T-cell (primary cell): Measurements from ENCODE around the gene RXRA. TPM values are rescaled to one million over a fixed set of nuclear protein-coding genes. Genes with fewer than 3 reads are reported as not detected.

Source experiments
- ATAC-seq, 4 experiments: fragments of 200-7000 bp in 3 of 4; fragments of 150-1000 bp in 1 of 4; cut with Tn5 transposase; replicated peaks in 1 of 4; 1 replicate in 3 of 4; 2 replicates in 1 of 4; pipeline ENCODE4 v1.10.0; 2021; ENCODE audit warnings: moderate library complexity in 3 of 4, mild to moderate bottlenecking in 2 of 4, moderate number of reproducible peaks in 1 of 4
- CTCF ChIA-PET, 2 donors: fragments of 300-600 bp; sonication (Branson Sonifier 250); formaldehyde crosslinking; loops; one replicate each; lab custom pipeline; 2022; ENCODE audit warnings: antibody characterized with exemption in 2 of 2; lab: Charles Lee
- POLR2A ChIA-PET, 2 donors: fragments of 300-600 bp; sonication (Branson Sonifier 250); formaldehyde crosslinking; loops; one replicate each; lab custom pipeline; 2022; ENCODE audit warnings: antibody characterized with exemption in 2 of 2; lab: Charles Lee
- DNase-seq, 35 experiments: peaks; one replicate each; pipeline versions ENCODE4 v3.0.0 to v3.0.0-alpha.2; 2013 to 2023
- H3K27ac ChIP-seq: one replicate; pipeline ENCODE4 v1.5.1; 2013; ENCODE audit warnings: low read length
- H3K27me3 ChIP-seq, 2 experiments: replicated peaks in 1 of 2; 1 replicate in 1 of 2; 2 replicates in 1 of 2; pipeline versions ENCODE4 v1.6.1 to v1.7.0; 2013; ENCODE audit warnings: low read length in 1 of 2, mixed read lengths in 1 of 2; ENCODE audit not compliant: control insufficient read depth in 2 of 2, insufficient read depth in 2 of 2; ENCODE audit errors: extremely low read depth in 1 of 2
- H3K36me3 ChIP-seq, 2 donors: 1 replicate in 1 of 2; 2 replicates in 1 of 2; pipeline versions ENCODE4 v1.6.1 to v1.7.0; 2013; ENCODE audit warnings: low read length in 1 of 2; ENCODE audit not compliant: control insufficient read depth in 2 of 2, insufficient read depth in 1 of 2; ENCODE audit errors: extremely low read depth in 1 of 2
- H3K4me1 ChIP-seq, 2 experiments: 1 replicate in 1 of 2; 2 replicates in 1 of 2; pipeline versions ENCODE4 v1.6.1 to v1.7.0; 2013; ENCODE audit warnings: low read length in 2 of 2, mixed read lengths in 1 of 2; ENCODE audit not compliant: insufficient read depth in 2 of 2, control insufficient read depth in 1 of 2; ENCODE audit errors: extremely low read depth in 1 of 2
- H3K4me3 ChIP-seq, 2 donors: 1 replicate in 1 of 2; 2 replicates in 1 of 2; pipeline versions ENCODE4 v1.5.1 to v1.7.0; 2013; ENCODE audit warnings: mild to moderate bottlenecking in 2 of 2, low read length in 1 of 2, moderate library complexity in 1 of 2; ENCODE audit not compliant: control insufficient read depth in 1 of 2; ENCODE audit errors: extremely low read depth in 1 of 2
- H3K9me3 ChIP-seq: 2 replicates; pipeline ENCODE4 v1.7.0; 2013
- H3K27ac Mint-ChIP-seq, 2 donors: one replicate each; pipeline ENCODE4 v1.8.0; 2020 to 2021; ENCODE audit warnings: mild to moderate bottlenecking in 2 of 2, mixed read lengths in 2 of 2
- H3K27me3 Mint-ChIP-seq, 2 donors: one replicate each; pipeline ENCODE4 v1.8.0; 2021 to 2022; ENCODE audit warnings: mixed read lengths in 2 of 2
- H3K36me3 Mint-ChIP-seq: one replicate; pipeline ENCODE4 v1.8.0; 2021; ENCODE audit warnings: mixed read lengths
- H3K4me1 Mint-ChIP-seq, 3 donors: one replicate each; pipeline ENCODE4 v1.8.0; 2020 to 2022; ENCODE audit warnings: mixed read lengths in 3 of 3, mild to moderate bottlenecking in 1 of 3
- H3K4me3 Mint-ChIP-seq, 3 donors: one replicate each; pipeline ENCODE4 v1.8.0; 2020 to 2022; ENCODE audit warnings: mild to moderate bottlenecking in 3 of 3, mixed read lengths in 3 of 3, moderate library complexity in 3 of 3
- H3K9me3 Mint-ChIP-seq, 3 donors: one replicate each; pipeline ENCODE4 v1.8.0; 2020 to 2022; ENCODE audit warnings: mixed read lengths in 3 of 3
- WGBS: methylation state at CpG from one replicate; pipeline ENCODE4 v1.1.5; 2013; ENCODE audit warnings: missing lambda C conversion rate; ENCODE audit not compliant: insufficient coverage; 5-methylcytosine and 5-hydroxymethylcytosine counted together
- total RNA-seq, 35 experiments: library from RNA in 6 of 35; stranded (reverse) in 6 of 35; fragments of 120-200 nt in 1 of 35; gene quantifications; one replicate each; pipeline versions ENCODE4 v1.2.1 to v1.2.4 and lab custom pipeline; 2013 to 2026

RXRA gene
- total RNA-seq, 5 donors from 2014 or later (not counting 1 experiment from before 2014, with no cell fraction given) = 5.6 to 17.7 (median 14.5) TPM

DNA sequence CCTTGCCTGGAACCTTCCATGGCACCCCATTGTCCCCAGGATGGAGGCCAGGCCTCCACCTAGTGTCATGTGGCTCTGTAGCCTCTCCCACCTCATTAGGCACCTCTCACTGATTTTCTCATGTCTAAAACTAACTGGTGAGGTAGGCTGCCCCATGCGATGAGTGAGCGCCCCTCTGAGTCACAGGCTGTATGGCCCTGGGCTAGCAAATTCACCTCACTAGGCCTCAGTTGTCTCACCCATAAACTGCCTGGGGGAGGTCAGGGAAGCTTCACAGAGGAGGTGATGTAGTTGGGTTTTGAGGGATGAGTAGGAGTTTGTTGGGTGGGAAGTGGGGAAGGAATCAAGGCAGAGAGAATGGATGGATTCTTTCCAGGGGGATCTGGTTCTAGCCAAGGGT, 8.8 kb downstream of the RXRA start:
- H3K36me3 ChIP-seq = no peaks in the 10 kb centered on the region
- no peak overlapping the region for H3K27ac ChIP-seq
- H3K36me3 Mint-ChIP-seq = no peaks in the 10 kb centered on the region
- POLR2A ChIA-PET = no interaction called here
- H3K4me1 ChIP-seq = no peaks in the 10 kb centered on the region
- no peak overlapping the region for H3K27ac Mint-ChIP-seq
- no CpG with 5 or more reads among the region's 2 CpGs for WGBS
- peaks cover 0 to 2% of the 10 kb centered on the region in 2 experiments for H3K27me3 ChIP-seq
- H3K4me1 Mint-ChIP-seq = peaks cover 2 to 12% (median 7%) of the 10 kb centered on the region in 3 donors
- H3K9me3 Mint-ChIP-seq = no peaks in the 10 kb centered on the region
- CTCF ChIA-PET = no interaction called here
- ATAC-seq = no peak
- H3K27me3 Mint-ChIP-seq = no peaks in the 10 kb centered on the region
- DNase-seq = no peak
- H3K4me3 Mint-ChIP-seq = no peak overlapping the region
- H3K9me3 ChIP-seq = no peaks in the 10 kb centered on the region
- H3K4me3 ChIP-seq = no peak overlapping the region

DNA sequence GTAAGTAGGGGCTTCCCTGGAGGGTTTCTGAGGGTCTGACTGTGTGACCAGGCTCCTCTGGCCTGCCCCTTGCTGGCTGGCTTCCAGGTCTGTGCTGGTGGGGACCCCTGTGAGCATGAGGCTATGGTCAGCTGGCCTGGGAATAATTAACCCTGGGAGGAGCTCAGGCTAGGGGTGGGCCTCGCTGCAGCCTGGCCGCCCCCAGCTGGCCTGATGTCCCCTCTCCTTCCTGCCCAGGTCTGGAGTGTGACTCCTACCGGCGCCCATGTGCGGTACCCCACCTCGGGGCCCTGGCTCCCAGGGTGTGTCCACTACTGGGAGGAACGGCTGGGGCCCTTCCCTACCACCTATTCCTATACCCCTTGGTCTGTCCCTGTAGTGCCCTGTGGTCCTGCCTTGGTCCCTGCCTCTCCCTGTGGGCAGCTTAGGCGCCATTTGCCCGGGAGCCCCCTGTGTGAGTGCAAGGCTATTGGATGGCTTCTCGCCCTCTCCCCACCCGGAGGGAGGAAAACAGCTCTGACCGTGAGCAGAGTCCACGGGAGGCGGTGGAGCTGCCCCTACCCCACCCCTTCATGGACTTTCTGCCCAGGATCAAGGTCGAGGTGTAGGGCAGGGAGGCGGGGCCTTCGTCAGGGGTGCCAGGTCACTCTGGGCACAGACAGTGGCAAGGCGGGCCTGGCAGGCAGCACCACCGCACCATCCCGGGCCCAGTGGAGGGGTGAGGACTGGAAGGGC, 9.4 kb downstream of the RXRA start:
- Histone ChIP-seq H3K4me3 (no peak overlapping the region), H3K9me3 (no peaks in the 10 kb centered on the region), H3K27me3 (peaks cover 0 to 2% of the 10 kb centered on the region in 2 experiments), H3K4me1 (no peaks in the 10 kb centered on the region), H3K27ac (no peak overlapping the region), H3K36me3 (no peaks in the 10 kb centered on the region)
- 83% methylated on average over 11 of the region's 20 CpGs for WGBS
- POLR2A ChIA-PET = no interaction called here
- DNase-seq (no peak), ATAC-seq (no peak)
- H3K36me3 Mint-ChIP-seq = no peaks in the 10 kb centered on the region
- H3K27ac Mint-ChIP-seq = no peak overlapping the region
- CTCF ChIA-PET = no interaction called here
- H3K9me3 Mint-ChIP-seq = no peaks in the 10 kb centered on the region
- peaks cover 2 to 7% (median 7%) of the 10 kb centered on the region in 3 donors for H3K4me1 Mint-ChIP-seq
- no peak overlapping the region for H3K4me3 Mint-ChIP-seq
- no peaks in the 10 kb centered on the region for H3K27me3 Mint-ChIP-seq

DNA sequence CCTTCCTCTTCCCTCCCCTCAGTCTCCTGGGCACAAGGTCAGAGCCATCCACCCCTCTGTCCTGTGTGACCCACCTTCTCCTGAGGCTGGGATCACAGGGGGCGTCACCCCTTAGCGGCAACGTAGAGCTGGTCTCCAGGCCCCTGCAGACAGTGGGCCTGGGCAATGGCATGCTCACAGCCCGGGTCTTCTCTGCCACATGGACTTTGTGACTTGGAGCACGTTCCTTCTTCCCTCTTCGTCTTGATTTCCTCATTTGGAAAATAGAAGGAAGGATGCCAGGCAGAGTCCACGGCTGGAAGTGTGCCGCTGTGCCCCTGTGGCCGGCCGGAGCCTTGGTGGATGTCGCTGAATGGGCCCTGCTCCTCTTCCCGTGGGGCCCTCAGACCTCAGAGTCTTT, 10.0 kb downstream of the RXRA start:
- no peaks in the 10 kb centered on the region for H3K9me3 Mint-ChIP-seq
- Histone ChIP-seq H3K9me3 (no peaks in the 10 kb centered on the region), H3K4me1 (no peaks in the 10 kb centered on the region), H3K27ac (no peak overlapping the region), H3K36me3 (no peaks in the 10 kb centered on the region), H3K27me3 (no peaks in the 10 kb centered on the region), H3K4me3 (no peak overlapping the region)
- H3K27me3 Mint-ChIP-seq = no peaks in the 10 kb centered on the region
- 87% methylated on average over 9 of the region's 12 CpGs for WGBS
- DNase-seq = no peak
- H3K36me3 Mint-ChIP-seq = no peaks in the 10 kb centered on the region
- ATAC-seq = no peak
- ChIA-PET CTCF (no interaction called here), POLR2A (no interaction called here)
- H3K4me1 Mint-ChIP-seq = peaks cover 2 to 7% (median 6%) of the 10 kb centered on the region in 3 donors
- H3K27ac Mint-ChIP-seq = no peak overlapping the region
- H3K4me3 Mint-ChIP-seq = no peak overlapping the region

DNA sequence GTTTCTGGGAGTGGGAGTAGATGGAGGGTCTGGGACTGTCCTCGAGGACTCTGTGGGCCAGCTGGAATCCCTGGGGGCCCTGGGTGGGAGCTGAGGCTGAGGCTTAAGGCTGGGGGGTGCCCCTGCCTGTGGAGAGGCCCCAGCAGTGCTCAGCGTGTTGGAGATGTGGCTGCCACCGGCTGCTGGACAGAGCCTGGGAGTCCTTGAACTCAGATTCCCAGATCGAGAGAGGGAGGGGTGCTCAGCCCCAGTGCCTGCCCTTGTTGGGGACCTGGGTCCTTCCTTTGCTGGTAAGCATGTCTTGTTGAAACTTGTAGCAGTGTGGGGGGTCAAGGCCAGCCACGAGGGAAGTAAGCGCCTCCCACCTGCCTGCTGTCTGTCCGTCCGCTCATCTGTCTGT, 10.7 kb downstream of the RXRA start:
- Mint-ChIP-seq H3K27ac (no peak overlapping the region), H3K9me3 (no peaks in the 10 kb centered on the region), H3K27me3 (no peaks in the 10 kb centered on the region), H3K4me1 (peaks cover 2 to 7% (median 6%) of the 10 kb centered on the region in 3 donors), H3K36me3 (no peaks in the 10 kb centered on the region), H3K4me3 (no peak overlapping the region)
- H3K27me3 ChIP-seq = no peaks in the 10 kb centered on the region
- H3K36me3 ChIP-seq = peaks cover 0 to 3% of the 10 kb centered on the region in 2 donors
- H3K27ac ChIP-seq = no peak overlapping the region
- POLR2A ChIA-PET = no interaction called here
- ATAC-seq (no peak), DNase-seq (no peak)
- no peaks in the 10 kb centered on the region for H3K9me3 ChIP-seq
- CTCF ChIA-PET = no interaction called here
- no peak overlapping the region for H3K4me3 ChIP-seq
- WGBS = 81% methylated on average over 8 of the region's 8 CpGs
- H3K4me1 ChIP-seq = no peaks in the 10 kb centered on the region

DNA sequence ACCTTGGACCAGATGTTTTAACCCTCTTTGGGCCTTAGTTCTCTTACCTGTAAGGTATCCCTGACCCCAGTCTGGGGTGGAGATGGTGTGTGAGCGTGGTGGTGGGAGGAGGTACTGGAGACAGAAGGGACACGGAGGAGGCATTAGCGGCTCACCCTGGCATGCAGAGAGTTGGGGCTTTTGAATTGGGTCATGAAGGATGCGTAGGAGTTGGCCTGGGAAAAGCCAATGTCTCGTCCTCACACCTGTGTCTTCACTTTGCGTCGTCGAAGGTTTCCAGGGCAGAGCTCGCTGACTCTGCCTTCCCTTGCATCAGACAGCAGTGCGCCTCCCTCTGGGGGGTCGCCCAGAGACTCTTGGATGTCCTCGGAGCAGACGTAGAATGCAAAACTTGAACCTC, 11.2 kb downstream of the RXRA start:
- Histone ChIP-seq H3K4me1 (peaks cover 0 to 5% of the 10 kb centered on the region in 2 experiments), H3K9me3 (no peaks in the 10 kb centered on the region), H3K36me3 (peaks cover 0 to 3% of the 10 kb centered on the region in 2 donors), H3K4me3 (no peak overlapping the region), H3K27ac (no peak overlapping the region), H3K27me3 (no peaks in the 10 kb centered on the region)
- Mint-ChIP-seq H3K4me3 (no peak overlapping the region), H3K9me3 (no peaks in the 10 kb centered on the region), H3K4me1 (peaks cover 2 to 13% (median 8%) of the 10 kb centered on the region in 3 donors), H3K36me3 (no peaks in the 10 kb centered on the region), H3K27ac (no peak overlapping the region), H3K27me3 (no peaks in the 10 kb centered on the region)
- ChIA-PET POLR2A (no interaction called here), CTCF (no interaction called here)
- ATAC-seq = no peak
- DNase-seq = no peak
- WGBS = 81% methylated on average over 13 of the region's 13 CpGs

DNA sequence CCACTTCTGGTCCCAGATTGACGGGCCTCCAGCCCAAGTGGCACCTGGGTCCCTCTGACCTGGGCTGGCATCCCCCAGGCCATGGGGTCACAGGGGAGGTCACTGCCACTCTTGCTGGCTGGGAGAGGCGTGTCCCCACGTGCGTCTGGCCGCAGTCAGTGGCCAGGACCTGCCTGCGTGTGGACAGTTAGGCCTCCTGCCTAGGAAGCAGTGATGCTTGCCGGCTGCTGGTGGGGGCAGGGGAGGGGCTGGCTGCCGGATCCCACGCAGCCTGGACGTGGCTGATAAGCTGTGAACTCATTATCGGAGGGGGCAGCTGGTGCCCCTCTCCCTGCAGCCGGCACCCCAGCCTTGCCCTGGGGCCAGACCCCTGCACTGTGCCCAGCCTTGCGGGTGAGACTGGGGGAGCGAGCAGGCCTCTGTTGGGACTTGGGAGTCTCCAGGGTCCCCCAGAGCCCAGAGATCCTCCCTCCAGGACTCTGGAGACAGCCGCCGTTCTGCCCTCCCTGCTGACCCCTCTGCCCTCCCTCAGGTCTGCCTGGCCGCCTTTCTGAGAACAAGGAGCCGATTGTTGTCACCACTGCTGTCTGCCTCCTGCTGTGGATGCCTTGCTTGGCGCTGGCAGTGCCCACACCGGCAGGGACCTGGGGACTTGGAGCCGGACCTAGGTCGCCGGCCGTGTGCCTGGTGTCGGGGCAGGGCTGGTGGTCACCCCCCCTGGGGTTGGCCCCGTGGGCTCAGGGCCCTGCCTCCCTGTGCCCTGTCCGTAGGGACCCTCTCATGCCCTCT, 12.3 kb downstream of the RXRA start:
- ATAC-seq (no peak), DNase-seq (no peak)
- Mint-ChIP-seq H3K27me3 (no peaks in the 10 kb centered on the region), H3K27ac (no peak overlapping the region), H3K4me1 (peaks cover 11 to 22% (median 16%) of the 10 kb centered on the region in 3 donors), H3K9me3 (no peaks in the 10 kb centered on the region), H3K36me3 (no peaks in the 10 kb centered on the region), H3K4me3 (no peak overlapping the region)
- CTCF ChIA-PET = no interaction called here
- Histone ChIP-seq H3K9me3 (no peaks in the 10 kb centered on the region), H3K36me3 (peaks cover 0 to 3% of the 10 kb centered on the region in 2 donors), H3K27ac (no peak overlapping the region), H3K4me3 (no peak overlapping the region), H3K4me1 (peaks cover 2 to 16% of the 10 kb centered on the region in 2 experiments), H3K27me3 (peaks cover 0 to 2% of the 10 kb centered on the region in 2 experiments)
- WGBS = 81% methylated on average over 27 of the region's 27 CpGs
- POLR2A ChIA-PET = no interaction called here
